HG03565 (cell line): Measurements from ENCODE around the gene CDIPT.
"Not testable (repeated sequence)": the region's sequence is repeated elsewhere in the genome, so short reads cannot be mapped to it uniquely, and the experiment has no call there.

Experiments
- ATAC-seq: cut with Tn5 transposase; IDR thresholded peaks from one replicate; pipeline ENCODE4 v1.9.1; 2021; ENCODE audit warnings: mild to moderate bottlenecking, moderate library complexity; ENCODE audit not compliant: unreplicated experiment

CDIPT gene, protein sequence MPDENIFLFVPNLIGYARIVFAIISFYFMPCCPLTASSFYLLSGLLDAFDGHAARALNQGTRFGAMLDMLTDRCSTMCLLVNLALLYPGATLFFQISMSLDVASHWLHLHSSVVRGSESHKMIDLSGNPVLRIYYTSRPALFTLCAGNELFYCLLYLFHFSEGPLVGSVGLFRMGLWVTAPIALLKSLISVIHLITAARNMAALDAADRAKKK

DNA sequence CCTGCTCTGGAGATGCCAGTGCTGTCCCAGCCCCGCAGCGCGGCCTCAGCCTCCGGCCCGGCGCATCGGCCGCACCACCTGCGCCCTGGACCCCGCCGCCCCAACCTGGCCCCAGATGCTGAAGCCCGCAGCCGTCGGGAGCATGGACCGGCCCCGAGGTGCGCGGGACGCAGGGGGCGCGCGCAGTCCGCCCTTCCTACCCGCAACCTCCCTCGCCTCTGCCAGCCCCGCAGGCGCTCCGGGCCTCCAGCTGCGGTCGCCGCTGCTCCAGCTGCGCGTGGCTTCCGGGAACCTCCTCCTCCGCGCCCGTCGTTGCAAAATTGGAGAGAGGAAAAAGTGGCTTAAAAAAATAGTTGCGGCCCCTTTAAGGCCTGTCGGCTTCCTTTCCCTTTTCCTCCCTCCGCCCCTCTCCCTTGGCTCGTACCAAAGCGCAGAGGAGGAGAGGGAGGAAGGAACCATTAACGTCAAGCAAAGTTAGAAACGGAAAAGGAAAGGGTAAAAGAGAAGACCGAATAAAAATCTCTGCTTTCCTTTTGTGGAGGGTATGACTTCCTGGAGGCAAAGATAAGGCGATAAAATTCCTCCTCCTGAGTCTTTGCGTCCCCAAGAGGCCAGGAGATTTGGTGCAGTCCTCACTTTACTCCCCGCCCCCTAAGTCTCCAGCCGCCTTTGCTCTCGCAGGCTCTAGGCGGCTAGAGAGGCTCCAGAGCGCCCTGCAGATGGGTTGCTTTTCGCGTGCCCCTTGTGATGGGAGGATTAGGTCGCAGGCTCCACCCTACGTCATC, at the start of gene CDIPT:
Gene CDIPT (minus strand): TSS at position 343 of the 785 bp plus-strand sequence. CDS start 369 bp downstream, outside the sequence.
- peak; percentile 91 for ATAC-seq

DNA sequence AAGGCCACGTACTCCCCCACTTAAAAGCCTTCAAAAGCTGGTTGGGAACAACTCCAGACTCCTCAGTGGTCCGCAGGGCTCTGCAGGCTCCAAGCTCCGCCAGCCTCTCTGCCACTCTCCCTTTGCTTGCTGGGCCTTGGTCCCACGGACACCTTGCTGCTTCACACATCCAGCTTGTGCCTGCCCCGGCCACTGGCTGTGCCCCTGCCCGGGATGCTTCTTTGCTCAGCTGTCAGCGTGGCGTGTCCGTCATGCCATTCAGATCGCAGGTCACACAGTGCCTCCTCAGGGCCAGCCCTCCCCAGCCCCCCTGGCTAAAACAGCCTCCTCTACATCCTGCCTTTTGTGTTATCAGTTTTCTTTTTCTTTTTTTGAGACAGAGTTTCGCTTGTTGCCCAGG, 49.1 kb upstream of the CDIPT start:
- no peak for ATAC-seq

DNA sequence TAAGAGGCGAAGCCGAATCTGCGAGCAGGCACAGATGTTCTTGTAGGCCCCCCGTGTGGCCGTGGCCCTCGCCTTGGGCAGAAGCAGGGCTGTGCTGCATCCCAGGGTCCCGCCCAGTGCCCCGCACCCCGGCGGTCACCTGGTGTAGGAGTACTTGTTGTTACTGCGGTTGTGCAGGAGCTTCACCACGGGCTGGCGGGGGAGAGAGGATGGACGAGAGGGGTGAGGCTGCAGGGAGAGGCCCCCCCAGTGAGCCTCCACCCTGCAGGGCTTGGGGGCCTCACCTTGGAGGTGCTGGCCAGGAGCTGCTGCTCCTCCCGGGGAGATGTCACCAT, 48.6 kb upstream of the CDIPT start:
- ATAC-seq: no peak

DNA sequence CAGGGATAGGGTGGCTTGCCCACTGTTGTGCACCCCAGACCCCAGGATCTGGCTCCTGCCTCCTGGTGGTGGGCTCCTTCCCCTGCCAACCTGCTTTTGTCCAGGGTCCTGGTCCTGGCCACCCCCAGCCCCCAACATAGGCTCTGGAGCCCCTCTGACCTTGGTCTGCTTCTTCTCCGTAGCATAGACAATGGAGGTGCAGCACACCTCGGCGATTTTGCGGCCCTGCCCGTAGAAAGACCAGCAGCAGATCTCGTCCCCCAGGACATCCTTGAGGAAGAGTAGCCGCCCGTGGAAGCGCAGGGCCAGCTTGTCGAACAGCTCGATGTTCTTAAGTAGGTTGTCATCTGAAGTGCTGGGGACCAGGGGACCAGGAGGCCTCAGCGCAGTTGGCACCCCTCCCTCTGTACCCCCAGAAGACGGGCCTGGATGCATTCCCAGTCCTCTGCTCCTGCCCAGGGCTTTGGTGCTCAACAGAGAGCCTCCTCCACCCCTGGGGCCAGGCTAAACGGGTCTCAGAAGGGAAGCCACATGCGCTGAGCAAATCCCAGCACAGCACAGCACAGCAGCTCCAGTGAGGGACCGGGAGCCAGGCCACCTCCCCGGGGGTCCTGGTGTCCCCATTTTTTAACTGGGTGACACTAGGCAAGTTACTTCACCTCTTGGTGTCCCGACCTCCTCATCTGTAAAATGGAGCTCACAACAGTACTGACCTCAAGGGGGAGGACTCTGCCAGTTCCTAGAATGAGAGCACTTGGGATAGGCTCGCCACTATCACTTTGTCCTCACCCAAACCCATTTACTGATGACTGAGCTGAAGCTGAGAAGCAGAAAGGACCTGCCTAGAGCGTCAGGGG, 48.0 kb upstream of the CDIPT start:
- ATAC-seq: no peak

DNA sequence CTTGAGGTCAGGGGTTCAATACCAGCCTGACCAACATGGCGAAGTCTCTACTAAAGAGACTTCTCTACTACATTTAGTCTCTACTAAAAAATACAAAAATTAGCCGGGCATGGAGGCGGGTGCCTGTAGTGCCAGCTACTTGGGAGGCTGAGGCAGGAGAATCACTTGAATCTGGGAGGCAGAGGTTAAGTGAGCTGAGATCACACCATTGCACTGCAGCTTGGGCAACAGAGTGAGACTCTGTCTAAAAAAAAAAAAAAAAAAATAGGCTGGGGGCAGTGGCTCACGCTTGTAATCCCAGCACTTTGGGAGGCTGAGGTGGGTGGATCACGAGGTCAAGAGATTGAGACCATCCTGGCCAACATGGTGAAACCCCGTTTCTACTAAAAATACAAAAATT, 46.8 kb upstream of the CDIPT start:
- ATAC-seq: not testable (repeated sequence)

DNA sequence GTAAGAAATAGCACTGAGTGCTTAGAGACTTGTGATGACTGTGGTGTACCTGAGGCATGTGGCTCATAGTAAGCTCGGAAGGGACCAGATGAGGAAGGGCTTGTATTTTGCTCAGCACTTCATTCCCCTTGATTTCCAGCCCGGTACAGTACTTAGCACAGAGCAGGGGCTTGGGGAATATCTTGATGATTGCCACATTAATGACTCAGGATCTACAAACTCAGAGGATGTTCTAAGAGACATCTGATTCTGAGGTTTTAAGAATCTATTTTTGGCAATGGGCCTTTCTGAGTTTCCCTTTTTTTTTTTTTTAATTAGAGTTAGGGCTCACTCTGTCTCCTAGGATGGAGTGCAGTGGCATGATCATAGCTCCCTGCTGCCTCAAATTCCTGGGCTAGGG, 46.4 kb upstream of the CDIPT start:
- ATAC-seq: no peak

DNA sequence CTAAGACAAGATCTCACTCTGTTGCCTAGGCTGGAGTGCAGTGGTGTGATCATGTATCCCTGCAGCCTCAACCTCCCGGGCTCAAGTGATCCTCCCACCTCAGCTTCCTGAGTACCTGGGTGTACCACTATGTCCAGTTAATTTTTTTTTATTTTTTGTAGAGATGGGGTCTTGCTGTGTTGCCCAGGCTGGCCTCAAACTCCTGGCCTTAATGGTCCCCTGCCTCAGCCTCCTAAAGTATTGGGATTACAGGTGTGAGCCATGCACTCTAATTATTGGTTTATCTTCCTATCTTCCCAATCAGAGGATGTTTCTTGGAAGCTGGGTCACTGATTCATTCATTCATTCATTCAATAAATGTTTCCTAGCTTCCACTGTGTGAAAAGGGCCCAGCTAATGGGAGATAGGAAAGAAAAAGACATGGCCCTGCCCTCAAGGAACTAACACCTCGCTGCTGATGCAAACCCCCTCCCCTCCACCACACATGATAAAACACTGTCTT, 45.7 kb upstream of the CDIPT start:
- ATAC-seq: no peak

DNA sequence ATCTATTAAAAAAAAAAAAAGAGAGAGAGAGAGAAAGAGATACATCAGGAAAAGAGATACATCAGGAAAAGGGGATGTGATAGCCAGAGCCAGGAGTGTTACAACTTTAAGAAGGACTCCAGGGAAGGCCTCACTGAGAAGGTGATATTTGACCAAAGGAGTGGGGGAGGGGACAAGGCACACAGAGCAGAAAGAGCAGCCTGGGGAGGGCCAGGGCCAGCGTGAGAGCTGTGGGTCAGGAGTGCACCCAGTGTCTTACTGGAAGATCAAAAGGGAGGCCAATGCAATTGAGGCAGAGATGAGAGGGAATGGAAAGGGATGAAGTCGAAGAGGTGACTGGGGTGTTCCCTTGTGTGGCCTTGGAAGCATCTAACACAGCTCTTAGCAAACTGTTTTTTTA, 44.9 kb upstream of the CDIPT start:
- ATAC-seq: no peak

DNA sequence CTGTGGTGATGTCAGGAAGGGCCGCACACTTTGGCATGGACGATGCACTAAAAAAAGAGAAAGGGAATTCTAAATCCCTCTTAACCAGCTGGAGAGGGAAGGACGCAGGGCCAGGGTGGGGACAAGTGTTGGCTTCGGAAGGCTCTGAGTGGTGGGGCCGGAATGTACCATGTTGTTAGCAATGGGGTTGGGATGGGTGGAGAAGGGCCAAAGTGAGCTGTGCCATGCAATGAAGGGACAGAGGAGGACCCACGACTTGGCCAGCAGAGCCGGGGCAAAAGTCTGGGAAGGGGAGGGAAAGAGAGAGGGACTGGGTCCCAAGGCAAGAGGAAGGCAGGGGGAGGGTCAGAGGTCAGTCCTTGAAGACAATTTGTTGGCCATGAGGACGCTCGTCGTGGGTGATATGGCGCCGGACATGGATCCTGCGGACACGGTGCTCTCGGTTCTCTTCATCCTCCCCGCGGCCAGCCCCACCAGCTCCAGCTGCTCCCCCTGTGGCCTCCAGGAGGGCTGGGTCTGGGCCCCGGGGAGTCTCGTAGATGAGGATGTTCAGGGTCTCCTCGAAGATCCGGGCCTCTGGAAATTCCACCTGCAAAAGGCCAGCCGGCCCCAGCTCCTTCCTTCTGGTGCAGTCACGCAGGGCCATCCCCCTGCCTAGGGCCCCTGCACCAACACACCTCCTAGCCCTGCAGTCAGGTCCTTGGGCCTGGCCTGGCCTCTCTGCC, 43.7 kb upstream of the CDIPT start:
- no peak for ATAC-seq

DNA sequence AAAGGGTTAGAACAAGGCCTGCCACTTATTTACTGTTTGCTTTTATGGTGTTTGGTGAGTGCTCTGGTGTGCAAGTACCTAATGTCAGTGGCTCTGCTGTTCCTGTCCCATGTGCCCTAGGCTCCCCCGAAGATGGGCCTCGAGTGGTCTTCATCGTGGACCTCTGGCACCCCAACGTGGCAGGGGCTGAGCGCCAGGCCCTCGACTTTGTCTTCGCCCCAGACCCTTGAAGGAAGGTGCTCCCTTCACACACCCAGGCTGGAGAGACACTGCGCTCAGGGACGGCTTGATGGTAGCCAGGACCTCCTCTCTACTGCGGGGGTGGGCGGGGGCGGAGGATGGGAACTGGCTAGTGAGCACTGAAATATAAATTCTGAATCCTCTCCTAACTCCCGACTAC, 42.6 kb upstream of the CDIPT start:
- no peak for ATAC-seq

DNA sequence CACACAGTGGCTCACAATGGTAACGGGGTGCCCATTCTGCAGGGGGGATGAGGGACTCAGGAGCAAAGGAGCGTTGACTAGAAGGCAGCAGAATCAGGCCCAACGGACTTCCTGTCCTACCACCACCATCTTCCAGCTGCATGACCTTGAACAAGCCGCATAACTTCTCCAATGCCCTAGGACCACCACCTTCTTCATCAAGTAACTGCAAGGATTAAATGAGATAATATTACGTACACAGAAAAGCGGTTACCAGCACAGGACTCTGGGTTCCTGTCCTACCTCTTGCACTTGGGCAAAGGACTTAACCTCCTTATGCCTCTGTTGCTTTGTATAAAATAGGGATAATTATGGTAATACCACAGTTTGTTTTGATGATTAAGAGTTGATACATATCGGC, 41.9 kb upstream of the CDIPT start:
- ATAC-seq: no peak

DNA sequence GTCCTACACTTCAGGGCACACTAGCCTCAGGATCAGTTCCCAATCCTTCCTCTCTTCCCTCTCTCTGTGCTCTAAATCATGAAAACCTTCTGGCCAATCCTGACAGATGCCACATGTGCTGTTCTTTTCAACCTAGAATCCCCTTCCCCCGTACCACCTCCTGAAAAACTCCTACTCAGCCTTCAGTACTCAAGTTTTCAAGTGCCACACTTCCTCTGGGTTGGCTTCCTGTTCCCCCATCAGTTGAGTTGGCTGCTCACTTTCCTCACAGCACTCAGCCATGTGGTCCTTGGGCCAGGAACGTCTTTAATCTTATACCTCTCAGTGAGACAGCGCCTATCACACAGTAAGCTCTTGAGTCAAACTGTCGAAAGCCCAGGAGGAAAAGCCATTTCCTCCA, 40.6 kb upstream of the CDIPT start:
- ATAC-seq: no peak

DNA sequence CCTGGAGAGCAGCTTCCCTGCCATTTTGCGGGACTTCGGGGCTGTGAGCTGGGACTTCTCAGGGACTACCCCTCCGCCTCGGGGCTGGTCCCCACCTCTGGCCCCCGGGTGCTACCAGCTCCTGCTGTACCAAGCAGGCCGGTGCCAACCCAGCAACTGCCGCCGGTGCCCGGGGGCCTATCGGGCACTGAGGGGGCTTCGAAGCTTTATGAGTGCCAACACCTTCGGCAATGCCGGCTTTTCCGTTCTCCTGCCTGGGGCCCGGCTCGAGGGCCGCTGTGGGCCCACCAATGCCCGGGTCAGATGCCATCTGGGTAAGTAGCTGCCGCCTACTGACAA, 38.5 kb upstream of the CDIPT start:
- ATAC-seq: no peak

DNA sequence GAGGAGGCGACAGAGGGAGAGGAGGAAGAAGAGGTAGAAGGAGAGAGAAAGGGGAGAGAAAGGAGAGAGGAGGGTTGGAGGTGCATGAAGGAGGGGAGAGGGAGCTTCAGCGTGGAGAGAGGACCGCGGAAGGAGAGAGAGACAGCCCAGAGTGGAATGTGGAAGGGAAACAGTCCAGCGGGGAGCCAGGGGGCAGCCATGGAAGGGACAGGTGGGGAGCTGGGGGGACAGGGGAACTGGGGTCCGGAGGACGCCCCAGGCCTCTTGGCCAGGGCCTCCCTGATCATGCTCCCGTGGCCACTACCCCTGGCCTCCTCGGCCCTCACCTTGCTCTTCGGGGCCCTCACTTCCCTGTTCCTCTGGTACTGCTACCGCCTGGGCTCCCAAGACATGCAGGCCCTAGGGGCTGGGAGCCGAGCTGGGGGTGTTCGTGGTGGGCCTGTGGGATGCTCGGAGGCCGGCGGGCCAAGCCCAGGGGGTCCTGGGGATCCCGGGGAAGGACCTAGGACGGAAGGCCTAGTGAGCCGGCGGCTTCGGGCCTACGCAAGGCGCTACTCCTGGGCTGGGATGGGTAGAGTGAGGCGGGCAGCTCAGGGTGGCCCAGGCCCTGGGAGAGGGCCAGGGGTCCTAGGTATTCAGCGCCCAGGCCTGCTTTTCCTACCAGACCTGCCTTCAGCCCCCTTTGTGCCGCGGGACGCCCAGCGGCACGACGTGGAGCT, 38.0 kb upstream of the CDIPT start:
- no peak for ATAC-seq

DNA sequence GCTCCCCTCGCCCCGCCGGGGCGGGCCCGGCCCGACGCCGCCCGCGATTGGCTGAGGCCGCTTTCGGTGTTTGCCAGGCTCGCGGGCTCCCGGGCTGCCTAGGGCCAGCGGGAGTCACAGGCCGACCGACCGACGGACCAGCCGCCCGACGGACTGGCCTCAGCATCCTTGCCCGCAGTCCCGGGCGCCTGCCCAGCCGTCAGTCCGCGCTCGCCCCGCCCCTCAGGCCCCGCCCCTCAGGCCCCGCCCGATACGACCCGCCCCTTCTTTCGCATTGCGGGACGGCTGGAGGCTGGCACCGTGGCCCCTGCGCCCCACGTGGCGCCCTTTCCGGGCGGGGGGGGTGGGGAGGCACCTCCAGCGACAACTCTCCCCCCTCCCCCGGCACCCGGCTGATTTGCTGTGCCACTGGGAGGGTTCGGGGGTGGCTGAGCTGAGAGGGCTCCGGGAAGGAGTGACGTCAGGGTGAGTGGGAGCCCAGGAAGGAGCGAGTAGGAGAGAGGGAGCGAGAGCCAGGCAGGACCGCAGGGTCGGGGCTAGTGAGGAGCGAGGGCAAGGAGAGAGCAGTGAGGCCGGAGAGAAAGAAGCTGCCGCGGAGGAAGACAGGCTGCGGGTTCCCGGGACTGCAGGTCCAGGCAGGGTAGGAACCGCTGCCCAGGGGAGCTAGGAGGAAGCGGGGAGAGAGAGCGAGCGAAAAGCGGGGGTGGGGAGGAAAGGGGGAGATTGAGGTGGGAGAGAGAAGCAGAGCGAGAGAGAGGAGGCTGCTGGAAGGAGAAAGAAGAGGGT, 37.3 kb upstream of the CDIPT start, which contains the start of gene ASPHD1:
Gene ASPHD1 (plus strand): TSS at position 387 of the 786 bp plus-strand sequence. CDS start 484 bp downstream, outside the sequence.
- ATAC-seq: no peak

DNA sequence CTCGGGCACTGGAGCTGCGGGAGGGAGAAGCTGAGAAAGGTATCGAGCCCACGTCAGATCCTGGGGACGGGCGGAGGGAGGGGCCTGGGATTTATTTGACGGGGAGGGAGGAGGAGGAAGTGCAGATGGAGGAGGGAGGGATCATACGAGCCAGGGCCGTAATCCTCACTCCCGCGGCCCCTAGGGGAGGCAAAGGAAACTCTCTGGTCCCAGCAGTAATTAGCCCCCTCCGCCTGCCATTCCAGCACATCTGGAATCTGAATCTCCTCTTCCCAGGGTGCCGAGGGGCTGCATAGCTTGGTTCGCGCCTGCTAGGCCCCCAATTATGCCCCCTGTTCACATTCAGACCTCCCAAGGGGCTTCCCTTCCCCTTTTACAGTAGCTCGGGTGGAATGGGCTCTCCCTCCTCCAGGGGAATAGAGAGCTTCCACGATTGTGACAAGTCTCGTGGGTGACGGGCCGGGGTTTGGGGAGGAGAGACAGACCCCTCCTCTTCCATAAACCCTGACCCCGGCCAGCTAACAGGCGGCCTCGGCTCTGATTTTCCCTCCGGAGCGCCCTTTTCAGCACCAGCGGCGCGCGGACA, 36.6 kb upstream of the CDIPT start, which contains the start of gene SEZ6L2:
Gene SEZ6L2 (minus strand): TSS at position 35 of the 586 bp plus-strand sequence. CDS start 531 bp downstream, outside the sequence.
- no peak for ATAC-seq

DNA sequence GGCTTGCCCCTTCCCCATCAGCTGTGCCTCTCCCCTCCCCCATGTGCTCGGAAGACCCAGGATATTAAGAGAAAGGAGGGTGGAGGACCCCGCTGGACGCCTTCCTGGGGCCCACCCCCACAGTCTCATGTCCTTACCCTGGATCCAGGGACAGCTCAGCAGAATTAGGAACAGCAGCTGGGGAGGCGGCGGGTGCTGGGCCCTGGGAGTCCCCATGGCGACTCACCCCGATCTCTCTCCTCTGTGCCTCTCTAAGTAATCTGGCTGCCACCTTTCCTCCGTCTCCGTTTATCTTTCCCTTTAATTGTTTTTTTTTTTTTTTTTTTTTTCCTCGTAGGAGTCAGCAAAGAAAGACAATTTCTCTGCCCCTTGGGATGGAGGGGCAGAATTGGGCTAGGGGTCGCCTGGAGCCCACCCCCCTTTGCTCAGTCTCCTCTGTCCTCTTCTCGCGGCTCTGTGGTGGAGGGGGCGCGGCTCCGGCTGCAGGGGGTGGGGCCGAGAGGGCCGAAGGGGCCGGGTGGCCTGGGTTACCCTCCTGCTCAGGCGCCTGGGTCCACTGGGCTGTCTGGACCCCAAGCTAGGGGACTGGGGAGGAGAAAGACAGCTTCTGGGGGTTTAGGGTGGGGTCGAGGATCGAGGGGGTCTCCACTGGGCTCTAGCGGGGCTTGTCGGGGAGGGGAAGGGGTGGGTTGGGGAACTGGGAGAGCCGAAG, 35.9 kb upstream of the CDIPT start:
- ATAC-seq: no peak

DNA sequence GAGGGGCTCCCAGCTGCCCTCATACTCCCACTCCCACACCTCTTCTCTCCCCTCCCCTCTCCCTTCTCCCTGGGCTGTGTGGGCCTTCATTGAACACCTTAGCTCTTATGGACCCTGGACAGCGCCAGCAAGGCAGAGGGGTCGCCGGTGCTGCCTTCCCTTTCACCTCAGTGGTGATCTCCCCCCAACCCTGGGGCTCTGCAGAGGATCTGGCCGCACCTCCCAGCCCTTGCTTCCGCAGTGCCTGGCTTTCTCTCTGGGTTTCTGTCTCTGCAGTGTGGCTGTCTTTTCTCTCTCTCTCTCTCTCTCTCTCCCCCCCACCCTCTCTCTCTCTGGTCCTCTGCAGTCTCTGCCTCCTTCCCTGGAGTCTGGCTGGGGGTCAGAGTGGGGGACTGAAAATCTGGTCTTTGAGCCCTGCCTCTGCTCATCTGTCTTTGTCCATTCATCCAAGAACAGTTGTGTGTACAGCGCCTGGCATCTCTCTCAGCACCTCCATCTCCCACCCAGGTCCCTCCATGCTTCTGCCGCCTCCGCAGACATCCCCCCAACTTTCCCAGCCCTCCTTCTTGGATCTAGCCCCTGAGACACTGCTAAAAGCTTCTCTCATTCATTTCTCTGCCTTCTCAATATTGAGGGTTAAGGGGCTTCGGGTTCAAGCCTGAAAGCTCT, 35.2 kb upstream of the CDIPT start:
- no peak for ATAC-seq
